Mammary epithelial cell (primary cell): Measurements from ENCODE around the gene NUDT21.

Experiments used
- CTCF ChIP-seq, 2 donors: IDR thresholded peaks in 1 of 2; conservative IDR thresholded peaks in 1 of 2; 2 replicates each; pipeline ENCODE4 v1.5.1; 2011 to 2012; ENCODE audit warnings: inconsistent platforms in 2 of 2, low read length in 2 of 2, mild to moderate bottlenecking in 2 of 2, control low read depth in 1 of 2, low read depth in 1 of 2; ENCODE audit not compliant: insufficient read depth in 1 of 2; ENCODE audit errors: extremely low read depth in 1 of 2
- EZH2 ChIP-seq: IDR thresholded peaks from 2 replicates; pipeline ENCODE4 v1.6.1; 2012; ENCODE audit warnings: low read length, inconsistent platforms, borderline replicate concordance

- no peak for TF ChIP-seq CTCF (conservative IDR thresholded peaks at IDR 0.05 in 1 of 2, IDR thresholded peaks at IDR 0.05 in 1 of 2; ENCODE audit: extremely low read depth in 1 of 2, insufficient read depth in 1 of 2, low read depth in 1 of 2, low read length in 2 of 2)
- TF ChIP-seq EZH2 = no peak
Measured at GRCh38 chr16:56421976-56422669, 29.0 kb downstream of the NUDT21 start.
